HG03342 (cell line): ENCODE results near the gene NUDT8.

Experiments
- ATAC-seq: cut with Tn5 transposase; IDR thresholded peaks from one replicate; pipeline ENCODE4 v1.9.1; 2021; ENCODE audit warnings: mild to moderate bottlenecking, moderate library complexity; ENCODE audit not compliant: unreplicated experiment

The NUDT8 gene

GRCh38 chr11:67629386-67630227, at the start of gene NUDT8:
TSS of gene NUDT8 (minus strand) at chr11:67629937. CDS start at chr11:67629911, 26 bp downstream.
- peak; percentile 48 for ATAC-seq

- ATAC-seq, result no peak
These were observed 45.5 kb upstream of the NUDT8 start for GRCh38 chr11:67675058-67675747.

GRCh38 chr11:67674442-67674871, 44.7 kb upstream of the NUDT8 start, which contains the start of gene ALDH3B2:
TSS of gene ALDH3B2 (minus strand) at chr11:67674623. CDS start at chr11:67666935, 7,688 bp downstream.
- ATAC-seq, result no peak

- no peak for ATAC-seq
These were observed 44.2 kb upstream of the NUDT8 start for GRCh38 chr11:67673902-67674301.

GRCh38 chr11:67673358-67673757, 43.6 kb upstream of the NUDT8 start:
- ATAC-seq, result no peak

GRCh38 chr11:67671211-67671520, 41.4 kb upstream of the NUDT8 start:
- ATAC-seq, result no peak

- no peak for ATAC-seq
These were observed 40.8 kb upstream of the NUDT8 start for GRCh38 chr11:67670316-67671210.

- ATAC-seq, result no peak
These were observed 38.4 kb upstream of the NUDT8 start for GRCh38 chr11:67668192-67668551.

GRCh38 chr11:67667490-67668191, 37.9 kb upstream of the NUDT8 start:
- no peak for ATAC-seq

GRCh38 chr11:67666676-67667489, 37.1 kb upstream of the NUDT8 start:
- no peak for ATAC-seq

GRCh38 chr11:67666303-67666645, 36.5 kb upstream of the NUDT8 start:
- ATAC-seq, result no peak

- ATAC-seq, result no peak
These were observed 36.0 kb upstream of the NUDT8 start for GRCh38 chr11:67665541-67666302.

- no peak for ATAC-seq
These were observed 35.2 kb upstream of the NUDT8 start for GRCh38 chr11:67664696-67665540.

GRCh38 chr11:67664213-67664585, 34.5 kb upstream of the NUDT8 start:
- no peak for ATAC-seq

- no peak for ATAC-seq
These were observed 33.9 kb upstream of the NUDT8 start for GRCh38 chr11:67663532-67664212.

- ATAC-seq, result no peak
These were observed 33.2 kb upstream of the NUDT8 start for GRCh38 chr11:67662835-67663531.

- ATAC-seq, result no peak
These were observed 32.6 kb upstream of the NUDT8 start for GRCh38 chr11:67662142-67662834.
